ENCODE results near the gene INTS6L. TPM values are rescaled to one million over a fixed set of nuclear protein-coding genes. Genes with fewer than 3 reads are reported as not detected.
"Not testable (repeated sequence)": the region's sequence is repeated elsewhere in the genome, so short reads cannot be mapped to it uniquely, and the experiment has no call there.

The INTS6L gene
- total RNA-seq, 1 donor from 2014 or later, result 18.8 TPM

DNA sequence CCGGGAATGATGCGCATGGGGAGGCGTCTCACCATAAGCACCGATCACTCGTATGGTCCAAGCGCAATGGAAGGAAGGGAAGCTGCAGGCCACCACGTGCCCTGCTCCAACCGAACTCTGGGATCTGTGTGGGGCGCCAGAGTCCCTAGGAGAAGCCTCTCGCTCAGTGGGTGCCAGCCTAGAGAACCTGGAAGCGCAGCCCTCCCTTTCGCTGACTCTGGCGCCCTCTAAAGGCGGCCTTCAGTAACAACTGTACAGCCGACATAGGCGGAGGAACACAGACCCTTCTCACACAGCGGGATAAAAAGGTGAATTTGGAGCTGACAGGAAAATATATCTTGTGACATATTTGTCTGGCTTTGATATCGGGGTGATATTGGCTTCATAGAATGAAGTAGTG, 76.0 kb downstream of the INTS6L start:
- Mint-ChIP-seq H3K9me3 (peaks cover 6% of the 10 kb centered on the region), H3K27ac (ENCODE audit: unreplicated experiment) (no peak overlapping the region), H3K4me3 (no peak overlapping the region), H3K27me3 (ENCODE audit: low read depth) (peaks cover 20% of the 10 kb centered on the region), H3K36me3 (ENCODE audit: low read depth) (no peaks in the 10 kb centered on the region), H3K4me1 (no peaks in the 10 kb centered on the region)
- TF ChIP-seq, protein P1, sequence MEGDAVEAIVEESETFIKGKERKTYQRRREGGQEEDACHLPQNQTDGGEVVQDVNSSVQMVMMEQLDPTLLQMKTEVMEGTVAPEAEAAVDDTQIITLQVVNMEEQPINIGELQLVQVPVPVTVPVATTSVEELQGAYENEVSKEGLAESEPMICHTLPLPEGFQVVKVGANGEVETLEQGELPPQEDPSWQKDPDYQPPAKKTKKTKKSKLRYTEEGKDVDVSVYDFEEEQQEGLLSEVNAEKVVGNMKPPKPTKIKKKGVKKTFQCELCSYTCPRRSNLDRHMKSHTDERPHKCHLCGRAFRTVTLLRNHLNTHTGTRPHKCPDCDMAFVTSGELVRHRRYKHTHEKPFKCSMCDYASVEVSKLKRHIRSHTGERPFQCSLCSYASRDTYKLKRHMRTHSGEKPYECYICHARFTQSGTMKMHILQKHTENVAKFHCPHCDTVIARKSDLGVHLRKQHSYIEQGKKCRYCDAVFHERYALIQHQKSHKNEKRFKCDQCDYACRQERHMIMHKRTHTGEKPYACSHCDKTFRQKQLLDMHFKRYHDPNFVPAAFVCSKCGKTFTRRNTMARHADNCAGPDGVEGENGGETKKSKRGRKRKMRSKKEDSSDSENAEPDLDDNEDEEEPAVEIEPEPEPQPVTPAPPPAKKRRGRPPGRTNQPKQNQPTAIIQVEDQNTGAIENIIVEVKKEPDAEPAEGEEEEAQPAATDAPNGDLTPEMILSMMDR (conservative IDR thresholded peaks at IDR 0.05), result peak; percentile 63
- peak; percentile 45 for DNase-seq (ENCODE audit: low read depth, low spot score)

DNA sequence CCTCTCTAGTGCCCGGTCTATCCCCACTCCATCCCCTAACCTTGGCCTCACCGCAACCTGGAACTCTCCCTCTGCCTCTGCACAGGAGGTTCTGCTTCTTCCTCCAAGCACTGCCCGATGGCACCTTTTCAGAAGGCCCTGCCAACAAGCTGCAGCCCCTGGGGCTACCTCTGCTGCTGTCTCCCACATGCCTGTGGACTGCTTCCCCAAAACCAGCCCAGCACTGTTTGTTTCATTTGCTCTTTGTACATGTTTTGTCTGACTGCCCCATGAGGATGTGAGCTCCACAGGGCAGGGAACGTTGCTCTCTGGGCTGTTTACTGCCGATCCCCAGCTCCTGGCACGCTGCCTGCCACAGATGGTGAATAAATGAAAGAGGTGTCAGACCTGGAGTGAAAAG, 85.4 kb downstream of the INTS6L start:
- Mint-ChIP-seq H3K36me3 (ENCODE audit: low read depth) (peaks cover 3% of the 10 kb centered on the region), H3K4me3 (no peak overlapping the region), H3K4me1 (no peaks in the 10 kb centered on the region), H3K27me3 (ENCODE audit: low read depth) (peaks cover 12% of the 10 kb centered on the region), H3K9me3 (peaks cover 11% of the 10 kb centered on the region), H3K27ac (ENCODE audit: unreplicated experiment) (no peak overlapping the region)
- TF ChIP-seq, protein P1 (conservative IDR thresholded peaks at IDR 0.05), result no peak
- DNase-seq (ENCODE audit: low read depth, low spot score), result no peak

DNA sequence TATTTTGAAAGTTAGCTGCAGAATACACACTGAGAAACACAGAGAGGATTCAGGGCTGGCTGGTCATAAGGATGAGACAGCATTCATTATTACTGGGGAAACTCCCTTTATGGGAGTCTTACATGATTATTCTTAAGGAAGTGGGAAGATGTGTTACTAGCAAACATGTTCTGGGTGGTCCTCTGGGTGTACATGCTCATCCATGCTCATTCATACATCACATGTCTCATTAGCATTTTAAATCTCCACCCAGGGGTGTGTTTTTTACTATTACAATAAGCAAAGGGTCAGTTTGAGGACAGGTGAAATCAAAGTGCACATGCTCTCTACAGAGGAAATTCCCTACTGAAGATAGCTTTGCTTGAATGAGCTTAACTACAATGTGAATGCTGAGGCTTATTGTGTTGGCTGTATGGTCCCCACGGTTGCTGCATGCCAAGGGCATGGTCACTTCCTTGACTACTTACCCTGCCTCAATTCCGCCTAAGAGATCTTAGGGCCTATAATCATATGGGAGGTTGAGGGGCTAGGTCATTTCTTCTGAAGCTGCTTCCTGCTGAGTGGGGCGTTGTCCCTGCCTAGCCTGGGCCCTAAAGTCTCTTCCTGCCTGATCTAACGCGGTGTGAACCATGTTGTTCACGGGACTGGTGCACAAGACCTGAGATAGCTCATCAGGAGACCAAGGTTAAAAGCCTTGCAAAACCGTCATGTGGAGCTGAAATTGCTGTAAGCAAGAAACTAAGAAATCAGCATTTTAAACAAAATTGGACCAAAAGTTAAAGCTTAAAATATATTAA, 104.1 kb downstream of the INTS6L start:
- H3K4me3 Mint-ChIP-seq; DNase-seq (ENCODE audit: low read depth, low spot score); H3K27ac Mint-ChIP-seq (ENCODE audit: unreplicated experiment); H3K9me3 Mint-ChIP-seq; H3K27me3 Mint-ChIP-seq (ENCODE audit: low read depth); H3K36me3 Mint-ChIP-seq (ENCODE audit: low read depth); H3K4me1 Mint-ChIP-seq: not testable (repeated sequence)

DNA sequence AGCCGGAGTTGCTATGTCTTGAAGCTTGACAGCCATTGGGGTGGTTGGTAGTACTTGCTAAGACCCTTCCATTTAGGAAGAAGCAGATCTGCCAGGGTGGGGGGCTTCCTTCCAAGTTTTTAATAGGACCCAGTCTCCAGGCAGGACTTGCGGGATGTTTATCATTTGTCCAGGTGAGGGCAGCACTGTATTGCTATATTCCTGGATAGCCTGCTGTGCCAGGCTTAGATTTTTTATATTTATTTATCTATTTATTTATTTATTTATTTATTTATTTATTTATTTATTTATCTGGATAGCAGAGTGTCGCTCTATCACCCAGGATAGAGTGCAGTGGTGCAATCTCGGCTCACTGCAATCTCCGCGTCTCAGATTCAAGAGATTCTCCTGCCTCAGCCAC, 105.5 kb downstream of the INTS6L start:
- no peak overlapping the region for H3K4me3 Mint-ChIP-seq

DNA sequence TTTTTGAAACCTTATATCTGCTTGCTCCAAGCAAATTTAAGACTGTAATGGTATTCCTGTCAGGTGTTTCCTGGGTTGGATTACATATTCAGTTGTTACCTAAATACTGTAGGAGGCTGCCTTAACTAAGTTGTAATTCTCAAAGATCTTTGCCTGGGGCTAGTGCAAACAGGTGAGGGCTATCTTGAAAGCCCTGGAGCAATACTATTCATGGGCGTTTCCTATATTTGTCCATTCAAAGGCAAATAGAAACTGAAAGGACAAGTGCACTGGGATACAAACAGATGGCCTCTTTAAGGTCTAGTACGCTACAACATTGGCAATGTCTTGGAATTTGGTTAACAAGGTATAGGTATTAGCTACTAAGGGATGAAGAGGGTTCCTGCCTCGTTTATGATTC, 108.9 kb downstream of the INTS6L start:
- no peak for DNase-seq (ENCODE audit: low read depth, low spot score)
- H3K27ac Mint-ChIP-seq (ENCODE audit: unreplicated experiment), result no peak overlapping the region
- no peaks in the 10 kb centered on the region for H3K36me3 Mint-ChIP-seq (ENCODE audit: low read depth)
- H3K9me3 Mint-ChIP-seq, result no peaks in the 10 kb centered on the region
- H3K4me1 Mint-ChIP-seq, result no peaks in the 10 kb centered on the region
- peaks cover 18% of the 10 kb centered on the region for H3K27me3 Mint-ChIP-seq (ENCODE audit: low read depth)
- TF ChIP-seq, protein P1 (conservative IDR thresholded peaks at IDR 0.05), result no peak
- no peak overlapping the region for H3K4me3 Mint-ChIP-seq

More for the DNA sequence above, 105.5 kb downstream of the INTS6L start:
- TF ChIP-seq, protein P1 (conservative IDR thresholded peaks at IDR 0.05), result peak; percentile 41
- Mint-ChIP-seq H3K4me1 (no peaks in the 10 kb centered on the region), H3K27me3 (ENCODE audit: low read depth) (peaks cover 4% of the 10 kb centered on the region), H3K36me3 (ENCODE audit: low read depth) (no peaks in the 10 kb centered on the region), H3K9me3 (no peaks in the 10 kb centered on the region), H3K27ac (ENCODE audit: unreplicated experiment) (no peak overlapping the region)
- DNase-seq (ENCODE audit: low read depth, low spot score), result no peak

Other genes with a start within 250 kb of the INTS6L start
- gene ETDC, start 211.2 kb upstream of the INTS6L start, total RNA-seq, result not detected in 2 replicates
- 6.5 and 6.8 TPM in 2 replicates for gene ZNF75D, start 176.6 kb upstream of the INTS6L start, total RNA-seq
- 7.7 and 7.9 TPM in 2 replicates for gene ZNF449, start 175.9 kb upstream of the INTS6L start, total RNA-seq
- 3.5 and 3.8 TPM in 2 replicates for gene SMIM10L2A, start 98.7 kb upstream of the INTS6L start, total RNA-seq
- not detected in 2 replicates for gene CT45A1, start 193.0 kb downstream of the INTS6L start, total RNA-seq
- not detected in 2 replicates for gene CT45A3, start 247.5 kb downstream of the INTS6L start, total RNA-seq